ENCODE measurements around the gene RPL19.
"Not testable (repeated sequence)": the region's sequence is repeated elsewhere in the genome, so short reads cannot be mapped to it uniquely, and the experiment has no call there.

The RPL19 gene

DNA sequence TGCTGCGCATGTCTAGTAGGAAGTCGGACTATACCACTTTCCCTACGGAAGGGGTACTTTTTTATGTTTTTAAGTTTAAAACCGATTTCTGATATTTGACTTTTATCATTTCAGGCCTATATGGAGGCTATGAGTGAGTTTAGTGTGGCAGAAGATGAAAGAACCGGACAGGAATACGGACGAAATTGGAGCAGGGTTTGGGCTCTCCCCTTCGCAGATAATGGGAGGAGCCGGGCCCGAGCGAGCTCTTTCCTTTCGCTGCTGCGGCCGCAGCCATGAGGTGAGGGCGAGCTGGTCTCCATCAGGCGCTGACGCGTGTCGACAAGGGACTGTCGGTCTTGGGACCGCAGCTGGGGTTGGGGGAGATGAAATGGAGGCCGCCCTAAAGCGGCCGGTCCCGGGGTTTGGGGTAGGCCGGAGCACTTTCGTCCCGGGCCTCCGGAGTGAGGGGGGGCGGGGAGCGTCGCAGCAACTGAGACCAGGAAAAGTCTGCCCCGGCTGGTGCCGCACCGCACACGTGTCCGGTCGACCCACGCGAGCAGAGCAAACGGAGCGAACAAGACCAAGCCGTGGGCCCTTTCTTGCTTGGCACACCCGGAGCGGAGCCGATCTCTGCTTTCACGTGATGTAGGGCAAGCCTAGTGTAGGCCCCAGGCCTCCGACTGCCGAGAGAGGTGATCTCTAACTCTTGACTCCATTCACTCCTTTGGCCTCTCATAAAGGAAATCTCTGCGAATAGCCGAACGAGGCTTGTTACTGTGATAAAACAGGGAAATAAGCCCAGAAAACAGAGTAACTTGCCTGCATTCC lies at the start of gene RPL19:
Gene RPL19, plus strand, starts transcription at position 214 of the 810 bp plus-strand sequence. Its CDS starts 62 bp downstream, at position 276.
- no peak for DNase-seq (ENCODE audit: low read depth)

GRCh38 chr17:39150795-39151149 lies 49.3 kb upstream of the RPL19 start:
- no peak for DNase-seq (ENCODE audit: low read depth)

DNA sequence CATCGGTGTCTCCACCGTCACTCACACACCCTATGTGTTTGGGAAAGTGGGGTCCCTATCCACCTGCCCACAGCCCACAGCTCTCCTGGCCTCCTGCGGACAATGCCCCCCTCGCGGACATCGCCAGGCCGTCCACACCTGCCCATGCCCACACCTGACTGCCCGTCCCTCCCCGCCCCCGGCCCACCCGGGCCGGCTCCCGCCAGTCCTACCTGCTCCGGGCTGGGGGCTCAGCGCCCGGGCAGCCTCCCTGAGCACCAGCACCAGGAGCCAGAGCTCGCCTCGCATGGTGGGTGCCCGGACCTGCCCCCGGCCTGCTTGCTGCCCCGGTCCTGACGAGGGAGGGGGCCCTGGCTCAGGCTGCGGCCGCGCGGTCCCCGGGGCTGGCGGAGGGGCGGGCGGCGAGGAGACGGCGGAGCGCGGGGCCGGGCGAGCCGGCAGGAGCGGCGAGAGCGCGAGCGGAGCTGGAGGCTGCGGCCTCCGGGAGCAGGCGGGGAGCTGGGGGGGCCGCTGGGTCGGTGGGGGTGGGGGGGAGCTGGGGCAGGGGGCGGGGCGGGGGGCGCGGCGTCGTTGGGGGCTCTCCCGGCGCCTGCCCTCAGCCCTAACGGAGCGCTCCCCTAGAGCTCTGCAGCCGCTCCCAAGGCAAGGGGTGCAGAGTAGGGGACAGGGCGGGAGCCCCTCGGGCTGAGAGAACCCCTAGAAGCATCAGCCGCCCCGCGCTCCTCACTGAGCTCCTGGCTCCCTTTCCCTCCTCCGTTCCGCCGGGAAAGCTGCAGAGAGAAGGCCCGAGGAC lies 48.7 kb upstream of the RPL19 start, which contains the start of gene PLXDC1:
Gene PLXDC1, minus strand, starts transcription at position 488 of the 793 bp plus-strand sequence. Its CDS starts 200 bp downstream, at position 288.
- DNase-seq (ENCODE audit: low read depth), result no peak

DNA sequence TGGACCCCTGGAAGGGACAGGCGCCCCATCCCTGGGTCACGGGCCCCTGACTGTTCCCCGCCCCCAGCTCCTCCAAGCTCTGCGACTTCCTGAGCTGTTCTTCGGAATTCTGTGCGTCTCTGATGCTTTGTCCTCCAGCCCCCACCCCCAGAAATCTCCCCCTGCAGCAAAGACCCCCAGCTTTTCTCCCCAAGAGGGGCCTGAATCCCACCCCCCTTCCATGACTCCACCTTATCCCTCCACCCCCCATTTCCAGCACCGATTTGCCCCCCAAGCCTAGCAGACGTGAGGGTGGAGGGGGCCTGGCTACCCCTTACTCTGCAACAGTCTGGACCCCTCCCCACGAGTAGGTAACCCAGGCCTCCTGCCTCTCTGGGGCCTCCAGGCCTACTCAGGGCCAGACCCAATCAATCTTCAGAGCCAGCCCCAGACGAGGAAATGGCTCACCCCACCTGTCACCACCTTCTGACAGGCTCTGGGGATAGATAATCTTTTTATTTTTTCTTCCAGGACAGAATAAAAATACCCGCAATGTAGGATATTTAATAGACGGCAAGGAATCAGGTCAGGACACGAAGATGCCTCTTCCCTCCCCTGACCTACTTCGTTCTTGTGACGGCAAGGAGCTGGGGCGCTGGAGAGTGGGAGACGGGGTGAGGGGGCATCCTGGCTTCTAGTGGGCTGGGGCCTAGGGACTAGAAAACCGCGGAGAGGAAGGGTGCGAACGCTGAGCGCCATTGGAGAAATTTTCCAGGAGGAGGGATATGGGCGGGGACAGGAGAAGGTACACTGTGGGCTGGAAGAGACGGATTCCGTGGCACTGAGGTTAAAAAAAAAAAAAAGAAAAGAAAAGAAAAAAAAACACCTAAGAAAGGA lies 47.9 kb upstream of the RPL19 start:
- DNase-seq (ENCODE audit: low read depth), result no peak

DNA sequence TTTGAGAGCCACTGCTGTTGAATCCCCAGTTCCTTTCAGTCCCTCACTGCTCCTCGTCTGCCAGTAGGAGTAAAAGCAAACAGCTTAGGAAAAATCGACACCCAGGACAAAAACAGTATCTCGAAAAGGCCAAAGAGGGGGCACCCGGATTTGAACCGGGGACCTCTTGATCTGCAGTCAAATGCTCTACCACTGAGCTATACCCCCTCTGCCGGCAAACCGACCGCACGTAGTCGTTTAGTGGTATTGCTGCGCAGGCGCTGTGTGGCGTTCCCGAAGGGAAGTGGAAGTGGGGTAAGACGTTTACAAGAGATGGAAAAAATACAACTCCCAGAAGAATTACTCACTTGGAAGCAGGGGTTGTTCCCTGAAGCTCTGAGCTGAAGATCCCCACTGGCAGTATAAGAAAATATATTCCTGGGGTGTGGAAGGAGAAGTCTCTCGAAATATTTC lies 46.5 kb upstream of the RPL19 start:
- no peak for DNase-seq (ENCODE audit: low read depth)

- no peak for DNase-seq (ENCODE audit: low read depth)
Observed at GRCh38 chr17:39155654-39156053, 44.4 kb upstream of the RPL19 start.

- no peak for DNase-seq (ENCODE audit: low read depth)
Observed at GRCh38 chr17:39156491-39156890, 43.6 kb upstream of the RPL19 start.

DNA sequence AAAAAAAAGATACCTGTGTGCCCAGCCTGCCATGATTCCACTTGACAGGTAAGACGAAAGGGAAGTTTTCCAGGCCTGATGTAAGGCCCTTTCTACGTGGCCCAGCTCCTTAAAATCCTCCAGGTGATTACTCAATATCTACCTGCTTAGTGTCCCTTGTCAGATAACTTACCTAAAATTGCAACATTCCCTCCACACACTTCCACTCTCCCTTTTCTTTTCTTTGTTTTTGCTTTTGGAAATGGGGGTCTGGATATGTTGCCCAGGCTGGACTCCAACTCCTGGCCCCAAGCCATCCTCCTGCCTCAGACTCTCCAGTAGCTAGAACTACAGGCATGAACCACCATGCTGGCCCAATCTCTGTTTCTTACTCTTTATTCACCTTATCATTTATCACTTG lies 41.5 kb upstream of the RPL19 start:
- DNase-seq (ENCODE audit: low read depth), result no peak

GRCh38 chr17:39161962-39162361 lies 38.1 kb upstream of the RPL19 start:
- no peak for DNase-seq (ENCODE audit: low read depth)

DNA sequence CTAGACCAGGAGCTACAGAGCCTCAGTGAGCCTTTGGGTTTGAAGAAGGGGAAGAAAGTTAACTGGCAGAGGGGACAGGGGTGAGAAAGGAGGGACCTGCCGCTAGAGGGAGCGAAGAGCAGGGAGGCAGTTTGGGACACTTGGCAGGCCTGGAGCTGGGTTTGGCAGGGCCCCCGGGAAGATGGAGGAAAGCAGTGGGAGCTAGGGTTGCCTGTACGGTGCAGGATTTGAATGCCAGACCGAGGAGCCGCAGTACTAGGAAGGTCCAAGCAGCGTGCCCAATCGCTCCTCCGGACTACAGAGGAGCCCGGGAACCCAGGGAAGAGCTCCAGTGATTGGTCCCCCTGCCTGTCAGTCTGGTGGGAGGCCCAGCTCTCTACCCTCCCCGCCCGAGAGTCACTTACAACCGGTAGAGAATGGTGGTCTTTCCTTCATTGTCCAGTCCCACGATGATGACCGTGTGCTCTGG lies 35.4 kb upstream of the RPL19 start:
- peak; percentile 76 for DNase-seq (ENCODE audit: low read depth)

- no peak for DNase-seq (ENCODE audit: low read depth)
Observed at GRCh38 chr17:39165178-39165840, 34.8 kb upstream of the RPL19 start.

GRCh38 chr17:39165841-39166349 lies 34.2 kb upstream of the RPL19 start, which contains the start of gene ARL5C:
TSS of gene ARL5C (minus strand) at chr17:39166161. CDS start at chr17:39165760, 401 bp downstream.
- no peak for DNase-seq (ENCODE audit: low read depth)

DNA sequence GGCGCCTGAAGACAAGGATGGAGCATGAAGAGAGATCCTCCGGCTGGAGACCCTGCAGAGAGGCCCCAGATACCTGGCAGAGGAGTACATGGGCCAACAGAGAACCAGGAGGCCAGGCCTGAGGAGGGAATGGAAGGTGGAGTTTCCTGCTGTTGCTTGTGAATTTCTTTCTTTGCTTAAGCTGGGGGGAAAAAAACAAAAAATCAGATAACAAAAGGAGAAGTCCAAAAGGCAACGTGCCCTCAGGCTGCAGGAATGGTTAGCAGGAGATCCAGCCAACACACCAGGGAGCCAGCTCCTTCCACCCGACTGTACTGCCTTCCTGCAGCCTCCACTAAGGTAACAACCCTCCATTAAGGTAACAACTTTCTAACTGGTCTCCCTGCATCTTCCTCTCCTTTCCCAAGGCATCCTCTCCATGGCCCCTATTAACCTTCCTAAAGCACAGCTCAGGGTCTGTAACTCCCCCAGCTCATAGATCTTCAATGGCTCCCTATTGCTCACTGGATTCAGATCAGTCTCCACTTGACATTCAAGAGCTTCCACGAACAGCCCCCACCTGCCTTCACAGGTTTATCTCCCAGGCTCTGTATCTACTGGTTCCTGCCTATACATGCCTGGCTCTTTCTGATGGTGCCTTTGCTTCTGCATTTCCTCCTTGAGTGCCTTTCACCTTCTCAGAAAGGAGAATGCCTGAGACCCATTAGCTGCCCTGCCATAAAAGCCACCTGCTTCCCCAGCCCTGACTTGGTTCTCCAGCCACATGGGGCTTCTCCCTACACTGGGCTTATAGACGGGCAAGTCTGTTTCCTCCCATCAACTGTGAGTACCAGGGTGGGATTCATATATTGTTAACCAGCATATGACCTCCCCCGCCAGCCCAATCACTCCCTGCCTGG lies 33.4 kb upstream of the RPL19 start:
- no peak for DNase-seq (ENCODE audit: low read depth)

GRCh38 chr17:39167476-39167875 lies 32.6 kb upstream of the RPL19 start:
- no peak for DNase-seq (ENCODE audit: low read depth)

DNA sequence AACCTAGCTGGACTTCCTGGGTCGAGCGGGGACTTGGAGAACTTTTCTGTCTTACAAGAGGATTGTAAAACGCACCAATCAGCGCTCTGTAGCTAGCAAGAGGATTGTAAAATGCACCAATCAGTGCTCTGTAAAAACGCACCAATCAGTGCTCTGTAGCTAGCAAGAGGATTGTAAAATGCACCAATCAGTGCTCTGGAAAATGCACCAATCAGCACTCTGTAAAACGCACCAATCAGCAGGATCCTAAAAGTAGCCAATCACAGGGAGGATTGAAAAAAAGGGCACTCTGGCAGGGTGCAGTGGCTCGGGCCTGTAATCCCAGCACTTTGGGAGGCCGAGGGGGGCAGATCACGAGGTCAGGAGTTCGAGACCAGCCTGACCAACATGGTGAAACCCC lies 31.6 kb upstream of the RPL19 start:
- DNase-seq (ENCODE audit: low read depth), result not testable (repeated sequence)

GRCh38 chr17:39169101-39169500 lies 31.0 kb upstream of the RPL19 start:
- no peak for DNase-seq (ENCODE audit: low read depth)

DNA sequence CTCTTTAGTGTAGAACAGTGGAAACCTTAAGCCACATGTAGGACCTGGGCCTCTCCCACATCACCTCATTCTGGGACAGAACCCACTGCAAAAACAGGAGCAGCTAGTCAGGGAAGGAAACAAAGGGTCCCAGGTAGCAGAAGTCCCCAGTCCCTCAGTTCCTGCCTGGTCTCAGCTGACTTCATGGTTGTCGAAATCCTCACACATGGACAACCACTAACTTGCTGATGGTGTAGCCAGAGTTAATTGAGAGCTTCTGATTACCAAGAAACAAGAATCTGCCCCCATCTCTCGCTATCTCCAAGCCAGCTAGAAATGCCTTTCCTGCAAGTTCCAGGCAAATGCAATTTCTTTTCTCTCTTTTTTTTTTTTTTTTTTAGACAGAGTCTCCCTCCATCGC lies 30.6 kb upstream of the RPL19 start:
- DNase-seq (ENCODE audit: low read depth), result no peak

GRCh38 chr17:39170109-39170508 lies 30.0 kb upstream of the RPL19 start:
- no peak for DNase-seq (ENCODE audit: low read depth)

DNA sequence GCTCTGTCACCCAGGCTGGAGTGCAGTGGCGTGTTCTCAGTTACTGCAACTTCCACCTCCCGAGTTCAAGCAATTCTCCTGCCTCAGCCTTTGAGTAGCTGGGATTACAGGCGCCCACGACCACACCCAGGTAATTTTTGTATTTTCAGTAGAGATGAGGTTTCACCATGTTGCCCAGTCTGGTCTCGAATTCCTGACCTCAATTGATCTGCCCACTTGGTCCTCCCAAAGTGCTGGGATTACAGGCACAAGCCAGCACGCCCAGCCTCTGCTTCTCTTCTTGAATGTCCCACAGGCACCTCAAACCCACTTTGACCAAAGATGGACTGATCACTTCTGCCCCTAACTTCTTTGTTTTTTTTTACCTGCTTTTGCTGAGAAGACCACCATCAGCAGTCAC lies 29.5 kb upstream of the RPL19 start:
- no peak for DNase-seq (ENCODE audit: low read depth)

DNA sequence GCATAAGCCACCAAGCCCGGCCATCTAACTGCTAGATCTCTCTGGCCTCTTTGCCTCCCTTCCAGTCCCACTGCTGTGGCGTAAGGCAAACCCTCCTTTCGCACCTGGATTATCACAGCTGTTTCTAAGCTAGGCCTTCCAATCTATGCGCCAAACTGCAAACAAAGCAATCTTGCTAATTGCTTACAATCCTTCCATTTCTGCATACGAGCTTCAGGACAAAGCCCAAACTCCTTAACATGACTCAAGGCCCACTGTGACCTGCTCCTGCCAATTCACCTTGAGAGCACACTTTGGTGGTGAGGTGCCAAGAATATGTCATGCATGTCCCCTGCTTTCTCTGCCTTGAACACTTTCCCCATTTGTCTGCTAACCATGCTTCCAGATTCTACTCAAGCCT lies 28.1 kb upstream of the RPL19 start:
- no peak for DNase-seq (ENCODE audit: low read depth)

All from non-pigmented ciliary epithelial cell (primary cell).